ENCODE data around the gene RIT2.
A peak's percentile ranks its signal among the peaks of the same experiment; 100 is the strongest.
"Not testable (repeated sequence)": the region's sequence is repeated elsewhere in the genome, so short reads cannot be mapped to it uniquely, and the experiment has no call there.

The RIT2 gene

GRCh38 chr18:42838546-42839145 is 276.8 kb downstream of the RIT2 start:
- DNase-seq (ENCODE audit: low read depth), result no peak

DNA sequence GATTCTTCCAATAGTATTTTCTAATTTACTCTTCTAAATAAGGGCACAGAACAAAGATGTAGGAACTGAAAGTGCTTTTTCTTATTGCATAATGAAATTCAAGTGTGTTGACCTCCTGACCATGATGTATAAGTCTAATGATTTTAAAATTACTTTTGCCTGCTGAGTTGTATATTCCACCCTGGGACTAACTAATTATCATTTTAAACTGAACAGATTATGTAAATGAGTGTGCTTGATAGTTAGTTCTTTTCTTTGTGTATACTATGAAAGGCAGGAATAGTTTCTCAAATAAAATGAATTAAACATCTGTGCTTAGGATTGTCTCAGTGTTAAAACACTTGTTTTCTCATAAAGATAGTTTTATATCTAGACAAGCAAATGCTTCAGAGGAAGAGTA is 284.5 kb downstream of the RIT2 start:
- no peak for DNase-seq (ENCODE audit: low read depth)

GRCh38 chr18:42828881-42829280 is 286.6 kb downstream of the RIT2 start:
- no peak for DNase-seq (ENCODE audit: low read depth)

DNA sequence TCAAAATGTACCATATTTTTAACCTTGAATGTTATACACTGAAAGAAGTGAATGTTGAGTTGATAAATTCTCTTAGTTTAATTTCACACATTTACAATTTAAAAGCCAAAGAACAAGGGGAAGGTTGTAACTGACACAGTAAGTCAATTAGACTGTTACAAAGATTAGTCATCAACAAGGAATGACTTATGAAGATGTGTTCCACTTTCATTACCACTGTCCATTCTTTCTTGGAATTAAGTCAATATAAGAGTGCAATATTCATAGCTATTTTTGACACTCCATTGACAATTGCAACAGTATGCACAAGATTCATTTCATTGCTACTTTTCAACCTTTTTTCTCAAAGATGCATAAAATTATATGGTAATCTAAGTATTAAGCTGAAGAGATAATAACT is 291.3 kb downstream of the RIT2 start:
- no peak for DNase-seq (ENCODE audit: low read depth)

GRCh38 chr18:42822711-42823110 is 292.8 kb downstream of the RIT2 start:
- DNase-seq (ENCODE audit: low read depth), result no peak

- DNase-seq (ENCODE audit: low read depth), result no peak
Measured at GRCh38 chr18:42821492-42821891, 294.0 kb downstream of the RIT2 start.

DNA sequence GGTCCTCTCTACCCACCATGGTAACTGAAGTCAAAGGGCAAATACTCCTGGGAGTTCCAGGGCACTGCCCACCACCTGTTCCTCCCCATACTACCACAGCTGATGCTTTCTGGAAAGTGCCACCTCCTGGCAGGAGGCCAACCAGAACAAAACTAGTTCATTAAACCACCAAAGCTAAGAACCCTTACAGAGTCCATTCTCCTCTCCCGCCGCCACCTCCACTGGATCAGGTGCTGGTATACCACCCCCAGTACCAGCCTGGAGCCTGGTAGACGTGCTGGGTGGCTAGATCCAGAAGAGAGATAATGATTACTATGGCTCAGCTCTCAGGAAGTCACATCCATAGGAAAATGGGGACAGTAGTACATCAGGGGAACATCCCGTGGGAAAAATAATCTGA is 300.9 kb downstream of the RIT2 start:
- DNase-seq (ENCODE audit: low read depth), result no peak

- no peak for DNase-seq (ENCODE audit: low read depth)
Measured at GRCh38 chr18:42814184-42814583, 301.3 kb downstream of the RIT2 start.

GRCh38 chr18:42813570-42813969 is 301.9 kb downstream of the RIT2 start:
- DNase-seq (ENCODE audit: low read depth), result peak; percentile 5

- DNase-seq (ENCODE audit: low read depth), result peak; percentile 11
Measured at GRCh38 chr18:42807887-42808286, 307.6 kb downstream of the RIT2 start.

DNA sequence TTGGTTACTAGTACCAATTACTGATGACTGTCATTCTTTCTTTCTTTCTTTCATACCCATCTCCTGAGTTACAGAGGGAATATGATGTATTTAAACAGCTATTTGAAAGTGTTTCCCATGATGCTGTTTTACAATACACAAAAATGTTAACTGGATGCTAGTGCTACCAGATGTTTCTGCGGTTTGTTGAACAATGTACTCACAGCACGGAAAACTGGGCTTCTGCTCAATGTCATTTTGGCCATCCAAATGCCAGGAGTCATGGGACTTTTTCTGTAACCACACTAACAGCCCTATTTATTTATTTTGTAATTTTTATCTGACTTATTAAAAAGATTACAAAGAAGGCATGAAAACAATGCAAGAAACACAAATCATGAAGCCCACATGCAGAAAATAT is 313.8 kb downstream of the RIT2 start:
- DNase-seq (ENCODE audit: low read depth), result no peak

DNA sequence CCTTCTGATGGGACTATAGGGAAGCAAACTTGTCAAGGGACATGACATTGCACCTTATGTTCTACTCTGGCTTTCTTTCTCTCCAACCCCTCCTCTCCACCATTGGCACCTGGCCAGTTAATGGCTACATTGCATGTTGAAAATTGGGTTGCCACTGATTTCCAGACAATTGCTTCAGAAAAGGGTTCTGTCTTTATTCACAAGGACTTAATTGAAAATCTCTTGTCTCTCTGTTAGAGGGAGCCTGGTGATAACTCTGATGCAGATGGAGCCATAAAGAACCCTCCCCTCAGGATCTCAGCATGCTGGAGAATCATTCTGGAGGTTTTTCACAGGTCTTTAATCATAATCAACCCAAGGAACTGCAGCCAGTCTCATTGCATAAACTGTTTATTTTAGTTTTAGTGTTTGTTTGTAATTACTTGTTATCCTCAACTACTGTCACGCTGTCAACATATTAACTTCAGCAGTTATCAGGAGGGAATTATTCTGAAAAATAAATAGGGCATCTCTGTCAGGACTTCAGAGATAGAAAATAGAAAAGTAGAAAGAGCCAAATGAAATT is 316.8 kb downstream of the RIT2 start:
- no peak for DNase-seq (ENCODE audit: low read depth)

DNA sequence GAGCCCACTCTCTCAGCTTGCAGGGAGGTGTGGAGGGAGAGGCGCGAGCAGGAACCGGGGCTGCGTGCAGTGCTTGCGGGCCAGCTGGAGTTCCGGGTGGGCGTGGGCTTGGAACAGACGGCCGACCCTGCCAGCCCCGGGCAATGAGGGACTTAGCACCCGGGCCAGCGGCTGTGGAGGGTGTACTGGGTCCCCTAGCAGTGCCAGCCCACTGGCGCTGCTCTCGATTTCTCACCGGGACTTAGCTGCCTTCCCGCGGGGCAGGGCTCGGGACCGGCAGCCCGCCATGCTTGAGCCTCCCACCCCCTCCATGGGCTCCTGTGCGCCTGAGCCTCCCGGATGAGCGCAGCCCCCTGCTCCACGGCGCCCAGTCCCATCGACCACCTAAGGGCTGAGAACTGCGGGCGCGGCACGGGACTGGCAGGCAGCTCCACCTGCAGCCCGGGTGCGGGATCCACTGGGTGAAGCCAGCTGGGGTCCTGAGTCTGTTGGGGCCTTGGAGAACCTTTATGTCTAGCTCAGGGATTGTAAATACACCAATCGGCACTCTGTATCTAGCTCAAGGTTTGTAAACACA is 320.2 kb downstream of the RIT2 start:
- DNase-seq (ENCODE audit: low read depth), result not testable (repeated sequence)

DNA sequence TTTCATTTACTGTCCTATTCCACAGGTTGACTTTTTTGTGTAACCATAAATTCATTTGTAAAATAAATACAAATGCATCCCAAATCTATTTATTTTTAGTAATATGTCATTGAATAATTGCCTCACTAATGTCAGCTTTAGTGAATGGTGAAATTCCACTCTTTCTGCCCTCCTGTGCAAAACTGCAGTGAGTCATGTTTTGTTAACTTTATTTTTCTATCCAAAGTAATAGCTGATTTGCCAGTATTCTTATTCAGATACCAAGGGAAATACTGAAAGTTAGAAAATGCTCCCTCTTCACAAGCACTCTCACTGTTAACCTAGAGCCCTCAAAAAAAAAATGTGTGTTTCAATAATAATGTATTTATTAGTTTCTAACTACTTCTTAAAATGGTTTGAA is 322.8 kb downstream of the RIT2 start:
- DNase-seq (ENCODE audit: low read depth), result peak; percentile 17

DNA sequence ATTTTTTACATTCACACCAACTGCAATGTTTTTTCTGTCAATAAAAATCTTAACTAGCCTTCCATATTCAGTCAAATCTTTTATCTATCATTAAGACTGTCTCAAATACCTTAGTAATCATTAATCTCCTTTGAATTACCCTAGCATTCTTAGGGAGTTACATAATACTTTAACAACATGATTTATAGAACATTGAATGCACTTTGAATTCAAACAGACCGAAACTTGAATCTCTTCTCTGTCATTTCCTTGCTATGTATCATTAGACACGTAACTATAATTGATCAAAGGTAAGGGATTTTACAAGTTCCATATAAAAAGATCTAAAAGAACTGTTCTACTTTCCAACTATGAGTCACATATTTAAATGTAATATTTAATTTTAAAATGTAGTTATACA is 330.9 kb downstream of the RIT2 start:
- no peak for DNase-seq (ENCODE audit: low read depth)

DNA sequence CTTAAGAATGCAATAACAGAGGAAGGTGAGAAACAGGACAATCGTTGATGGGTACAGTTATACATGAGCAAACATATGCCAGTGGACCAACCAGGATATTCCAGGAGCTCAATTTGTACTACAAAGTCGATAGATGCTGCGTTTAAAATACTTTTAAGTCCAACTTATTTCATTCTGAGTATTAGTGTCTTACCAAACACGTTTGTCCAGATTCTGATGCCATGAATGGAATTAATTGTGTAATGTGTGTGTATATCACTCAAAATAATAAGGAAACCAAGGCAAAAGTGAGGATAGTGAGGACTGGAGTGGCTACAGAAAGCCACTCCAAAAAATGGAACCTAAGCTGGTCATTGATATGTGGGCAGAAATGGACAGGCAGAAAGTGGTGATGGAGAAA is 332.6 kb downstream of the RIT2 start:
- no peak for DNase-seq (ENCODE audit: low read depth)

DNA sequence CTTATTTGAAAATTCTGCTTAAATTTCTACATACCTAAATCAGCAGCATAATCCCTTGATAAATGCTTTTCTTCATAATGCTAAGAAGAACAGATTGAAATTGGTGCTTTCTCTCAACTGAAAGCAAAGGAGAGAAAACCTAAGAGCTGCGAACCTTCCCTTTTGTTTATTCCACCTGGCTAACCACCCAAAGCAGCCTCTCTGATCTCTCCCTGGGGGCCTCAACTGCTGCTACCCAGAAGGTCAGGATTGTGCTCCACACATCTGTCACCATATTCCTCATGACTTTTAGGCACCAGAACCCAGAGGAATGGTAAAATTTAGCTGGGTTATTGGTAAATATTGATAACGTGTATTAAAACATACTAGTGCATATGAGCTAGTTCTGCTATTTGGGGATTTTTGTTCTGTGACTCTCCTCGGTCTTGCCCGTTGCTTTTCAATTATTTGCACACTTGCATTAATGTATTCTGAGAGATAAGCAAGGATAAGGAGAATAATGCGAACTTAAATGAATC is 334.1 kb downstream of the RIT2 start:
- DNase-seq (ENCODE audit: low read depth), result no peak

DNA sequence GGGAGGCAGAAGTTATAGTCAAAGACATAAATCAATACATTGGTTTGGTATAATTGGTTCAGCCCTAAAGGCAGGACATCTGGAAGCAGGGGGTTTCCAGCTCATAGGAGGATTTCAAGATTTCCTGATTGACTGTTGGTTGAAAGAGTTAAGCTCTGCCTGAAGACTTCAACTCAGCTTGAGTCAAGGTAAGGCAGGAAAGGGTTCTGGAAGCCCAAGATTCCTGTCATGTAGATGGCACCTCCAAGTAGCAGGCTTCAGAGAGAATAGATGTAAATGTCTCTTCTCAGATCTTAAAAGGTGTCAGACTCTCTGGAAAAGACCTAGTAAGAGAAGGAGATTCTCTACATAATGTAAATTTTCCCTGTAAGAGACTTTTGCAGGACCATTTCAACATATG is 335.3 kb downstream of the RIT2 start:
- DNase-seq (ENCODE audit: low read depth), result no peak

DNA sequence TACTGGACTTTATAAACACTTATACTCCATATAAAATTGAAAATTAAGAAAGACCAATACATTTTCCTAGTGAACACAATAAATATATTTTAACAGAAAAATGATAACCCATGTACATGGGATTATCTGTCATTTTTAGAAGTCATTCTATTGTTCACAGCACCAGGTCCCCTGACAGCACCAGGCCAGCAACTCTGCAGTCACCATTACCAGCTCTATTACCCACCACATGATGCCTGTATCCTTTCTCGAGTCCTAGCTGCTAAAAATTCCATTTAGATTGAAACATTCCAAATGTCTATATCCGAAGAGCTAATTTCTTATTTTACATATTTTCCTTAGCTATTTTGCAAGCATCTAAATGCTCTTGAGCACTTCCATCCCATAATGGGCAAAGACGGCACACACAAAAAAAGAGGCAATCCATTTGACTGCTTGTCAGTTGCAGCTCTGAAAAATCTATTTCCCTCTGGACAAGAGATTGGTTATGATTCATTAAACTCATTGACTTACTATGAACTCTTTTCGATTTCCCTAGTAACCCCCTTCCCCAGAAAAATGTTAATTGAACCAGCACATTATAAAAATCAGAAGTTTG is 336.9 kb downstream of the RIT2 start:
- no peak for DNase-seq (ENCODE audit: low read depth)

DNA sequence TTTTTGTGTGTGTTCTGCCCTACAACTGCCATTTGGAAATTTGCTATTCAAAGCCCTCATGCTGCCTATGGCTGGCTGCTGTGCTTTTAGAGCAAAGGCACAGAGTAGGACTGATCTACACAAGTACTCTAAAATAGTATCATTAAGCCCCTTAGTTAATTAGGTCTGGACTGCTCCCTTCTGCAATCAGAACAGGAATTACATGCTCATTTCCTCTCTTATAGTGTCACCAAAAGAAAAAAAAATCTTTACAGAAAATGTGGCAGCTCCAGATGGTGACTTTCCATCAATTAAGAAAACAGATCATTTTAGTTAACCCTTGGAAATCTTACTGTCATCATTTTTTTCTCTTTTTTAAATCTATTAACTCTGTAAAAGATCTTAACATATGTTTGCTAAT is 337.5 kb downstream of the RIT2 start:
- no peak for DNase-seq (ENCODE audit: low read depth)

DNA sequence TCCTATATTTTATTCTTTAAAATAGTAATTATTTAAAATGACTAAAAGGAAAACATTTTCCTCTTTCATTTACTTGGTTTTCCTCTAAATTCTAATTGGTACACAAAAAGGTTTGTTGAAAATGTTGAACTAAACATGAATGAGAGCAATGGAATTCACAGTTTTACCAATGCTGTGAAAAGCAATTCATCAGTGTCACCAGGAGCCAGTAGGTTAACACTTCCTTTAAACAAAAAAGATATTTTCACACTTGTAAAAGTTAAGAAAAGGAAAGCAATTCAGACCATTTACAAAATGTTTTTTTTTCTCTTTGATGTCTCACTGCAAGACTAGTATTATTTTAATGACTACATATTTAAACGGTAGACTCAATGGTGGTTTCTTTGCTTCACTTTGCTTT is 341.6 kb downstream of the RIT2 start:
- DNase-seq (ENCODE audit: low read depth), result no peak

DNA sequence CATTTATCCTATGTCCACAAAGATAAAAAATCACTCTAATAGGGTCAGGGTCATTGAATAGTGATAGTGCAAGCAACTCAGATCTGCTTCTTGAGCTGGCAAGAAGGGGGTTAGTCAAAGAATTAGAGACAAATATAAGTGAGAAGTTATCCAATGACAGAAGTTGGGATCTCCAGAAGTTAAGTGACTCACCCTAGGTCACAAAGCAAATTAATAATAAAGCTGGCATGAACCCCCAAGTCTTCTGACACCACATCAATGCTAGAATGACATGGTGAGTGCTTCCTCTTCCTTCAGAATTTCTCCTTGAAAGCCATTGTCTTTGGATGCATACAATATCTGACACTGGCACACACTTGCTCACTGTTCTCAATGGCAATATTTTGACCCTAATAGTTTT is 343.5 kb downstream of the RIT2 start:
- DNase-seq (ENCODE audit: low read depth), result no peak

DNA sequence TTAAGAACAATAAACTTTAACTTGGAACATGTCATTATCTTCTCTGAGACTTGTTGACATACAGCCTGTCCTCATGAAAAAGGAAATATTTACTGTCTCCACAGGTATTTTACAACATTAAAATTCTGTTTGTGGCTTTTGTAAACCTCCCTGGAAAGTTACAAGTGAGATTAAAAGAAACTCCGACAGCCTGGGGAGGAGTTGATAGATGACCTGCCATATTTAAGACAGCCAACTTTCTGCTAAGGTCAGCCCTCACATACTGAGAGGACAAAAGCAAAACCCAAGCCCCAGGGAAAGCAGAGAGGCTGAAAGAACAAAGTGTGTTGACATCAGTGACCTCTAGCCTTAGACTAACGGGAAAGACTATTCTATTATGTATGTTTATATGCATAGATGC is 350.2 kb downstream of the RIT2 start:
- DNase-seq (ENCODE audit: low read depth), result no peak

DNA sequence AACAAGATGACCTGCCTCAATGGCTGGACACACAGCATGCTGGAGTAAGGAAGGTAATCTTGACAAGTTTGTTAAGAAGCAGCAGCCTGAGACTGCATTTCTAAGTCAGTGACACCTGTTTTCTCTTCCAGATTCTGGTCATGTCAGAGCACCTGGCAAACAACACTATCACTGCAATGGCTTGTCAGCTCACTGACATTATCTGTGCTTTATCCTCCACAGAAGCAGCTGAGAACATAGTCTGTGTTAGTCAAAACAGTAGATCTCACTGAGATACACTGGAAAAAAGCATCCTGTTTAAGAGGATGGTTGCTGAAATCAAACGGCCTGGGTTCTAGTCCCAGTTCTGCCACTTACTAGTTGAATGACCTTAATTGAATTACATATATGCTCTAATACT is 355.2 kb downstream of the RIT2 start:
- DNase-seq (ENCODE audit: low read depth), result no peak
